HG03025 (cell line): ENCODE results near the gene CD163L1.
"Not testable (repeated sequence)": the region's sequence is repeated elsewhere in the genome, so short reads cannot be mapped to it uniquely, and the experiment has no call there.

Source experiments
- ATAC-seq: cut with Tn5 transposase; IDR thresholded peaks from one replicate; pipeline ENCODE4 v1.9.1; 2021; ENCODE audit warnings: mild to moderate bottlenecking, moderate library complexity; ENCODE audit not compliant: unreplicated experiment, low FRiP score

Gene CD163L1

GRCh38 chr12:7337790-7338189 lies 106.2 kb downstream of the CD163L1 start:
- not testable (repeated sequence) for ATAC-seq

DNA sequence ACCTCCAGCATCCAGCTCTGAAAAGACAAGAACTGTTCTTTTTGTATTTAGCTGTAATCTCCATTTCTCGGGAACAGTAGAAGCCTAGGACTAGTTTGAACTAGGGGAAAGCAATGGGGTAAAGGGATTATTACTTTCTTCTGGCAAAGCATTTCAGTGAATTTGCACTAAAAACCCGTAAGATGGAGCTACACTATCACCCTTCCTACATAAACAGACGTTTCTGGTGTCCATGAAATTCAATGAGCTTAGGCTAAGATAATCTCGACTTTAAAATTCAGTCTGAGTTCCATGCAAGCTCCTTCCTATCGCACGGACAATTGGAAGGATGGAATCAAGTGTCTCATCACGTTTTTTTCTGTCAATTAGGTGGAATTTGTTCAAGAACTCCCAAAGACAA lies 116.0 kb downstream of the CD163L1 start:
- no peak for ATAC-seq

- no peak for ATAC-seq
Observed at GRCh38 chr12:7324176-7324575, 119.8 kb downstream of the CD163L1 start.

DNA sequence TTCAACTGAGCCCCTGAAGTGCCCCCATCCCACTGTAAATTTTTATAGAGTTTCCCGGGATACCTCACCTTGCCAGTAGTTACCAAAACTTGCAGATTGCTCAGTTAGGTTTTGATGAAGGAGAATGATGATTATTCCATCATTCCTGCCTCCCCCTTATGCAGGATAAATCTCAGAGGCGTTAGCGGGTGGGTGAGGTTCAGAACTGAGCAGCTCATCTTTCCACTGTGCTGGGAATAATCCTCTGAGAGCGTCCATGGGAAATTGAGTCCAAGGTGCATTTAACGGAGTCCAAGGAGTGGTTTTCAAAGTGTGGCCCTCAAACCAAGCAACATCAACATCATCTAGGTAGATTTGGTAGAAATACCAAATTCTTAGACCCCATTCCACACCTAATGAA lies 121.4 kb downstream of the CD163L1 start:
- ATAC-seq = no peak

DNA sequence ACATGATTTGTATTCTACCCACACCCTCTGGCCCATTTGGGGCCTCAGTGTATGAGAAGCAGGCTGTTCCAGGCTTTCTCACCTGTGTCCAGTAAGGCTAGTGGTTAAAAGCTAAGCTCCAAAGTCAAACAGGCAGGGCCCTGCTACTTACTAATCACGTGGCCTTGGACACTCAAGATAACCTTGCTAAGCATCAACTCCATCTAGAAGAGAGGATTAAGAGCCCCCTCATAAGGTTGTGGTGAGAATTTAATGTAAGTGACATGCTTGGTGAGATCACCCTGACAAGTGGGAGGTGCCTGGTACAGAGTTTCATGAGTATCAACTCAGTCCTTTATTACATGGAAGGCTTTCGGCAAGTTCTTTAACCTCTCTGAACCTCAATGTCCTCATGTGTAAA lies 122.3 kb downstream of the CD163L1 start:
- no peak for ATAC-seq

DNA sequence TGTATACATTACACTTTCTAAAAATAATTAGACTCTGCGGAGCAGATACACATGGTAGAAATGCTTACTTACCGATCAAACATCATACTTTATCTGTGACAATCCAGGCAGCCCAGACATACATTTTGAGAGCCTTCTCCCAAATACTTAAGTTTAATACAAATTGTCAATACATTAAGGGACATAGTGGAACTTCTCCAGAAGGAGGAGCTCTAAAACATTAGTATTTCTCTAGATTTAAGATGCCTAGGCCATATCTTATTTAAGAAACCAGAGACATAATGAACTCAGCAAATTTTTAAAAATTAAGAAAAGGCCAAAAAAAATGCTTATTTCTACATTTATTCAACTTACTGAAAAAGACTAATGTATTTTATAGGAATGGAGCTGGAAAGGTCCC lies 124.0 kb downstream of the CD163L1 start:
- ATAC-seq = no peak

DNA sequence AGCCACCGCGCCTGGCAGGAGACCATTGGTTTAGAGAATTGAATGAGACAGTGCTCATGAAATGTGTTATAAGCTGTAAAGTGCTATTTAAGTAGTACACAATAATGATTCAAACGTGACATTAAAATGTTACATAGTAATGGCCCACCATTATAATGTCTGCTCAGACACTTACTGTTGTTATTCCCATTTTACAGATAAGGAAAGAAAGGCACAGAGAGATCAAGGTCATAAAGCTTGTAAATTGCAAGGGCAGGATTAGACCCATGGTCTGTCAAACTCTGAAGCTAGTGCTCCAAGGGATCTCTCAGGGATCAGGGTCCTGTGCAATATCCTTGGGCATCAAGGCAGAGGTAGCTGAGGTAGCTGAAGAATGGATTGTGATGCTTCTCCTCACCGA lies 133.9 kb downstream of the CD163L1 start:
- no peak for ATAC-seq
